GM12872 (cell line): ENCODE data around the gene KRTAP1-1.

Experiments
- CTCF ChIP-seq: IDR thresholded peaks from 3 replicates; pipeline ENCODE4 v1.5.1; 2011; ENCODE audit warnings: low read depth, mild to moderate bottlenecking, low read length, moderate library complexity; ENCODE audit not compliant: insufficient read depth

Gene KRTAP1-1

DNA sequence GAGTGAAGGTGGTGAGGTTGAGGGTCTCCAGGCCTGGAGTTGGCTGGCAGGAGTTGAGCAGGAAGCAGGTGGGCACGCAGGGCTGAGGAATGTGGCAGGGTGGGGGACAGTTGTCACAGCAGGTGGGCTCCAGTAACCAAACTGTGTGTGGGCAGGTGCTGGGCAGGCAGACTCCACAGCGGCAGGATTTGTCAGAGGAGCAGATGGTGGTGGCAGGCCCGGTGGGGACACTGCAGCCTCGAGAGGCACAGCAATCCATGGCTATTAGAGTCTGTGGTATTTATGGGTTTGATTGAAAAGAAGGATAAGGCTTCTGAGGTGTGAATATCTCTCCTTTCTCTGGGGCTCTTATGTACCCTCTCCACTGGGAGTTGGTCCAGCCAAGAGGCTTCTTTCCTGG lies 47.4 kb downstream of the KRTAP1-1 start, which contains the start of gene KRTAP3-3:
Gene KRTAP3-3, minus strand, starts transcription at position 326 of the 400 bp plus-strand sequence. Its CDS starts 67 bp downstream, at position 259.
- TF ChIP-seq CTCF: no peak

GRCh38 chr17:40993084-40993483 lies 48.2 kb downstream of the KRTAP1-1 start:
- no peak for TF ChIP-seq CTCF

GRCh38 chr17:40992666-40993065 lies 48.6 kb downstream of the KRTAP1-1 start:
- TF ChIP-seq CTCF: no peak
